ENCODE results near the gene ANKRD11.
"Not testable (repeated sequence)": the region's sequence is repeated elsewhere in the genome, so short reads cannot be mapped to it uniquely, and the experiment has no call there.

The ANKRD11 gene

GRCh38 chr16:89328412-89329400 lies 161.7 kb downstream of the ANKRD11 start:
- not testable (repeated sequence) for H3K9me3 ChIP-seq (ENCODE audit: control insufficient read depth, low read length); H3K27ac ChIP-seq (ENCODE audit: insufficient read depth, low read length, poor library complexity, severe bottlenecking); H3K4me3 ChIP-seq (ENCODE audit: insufficient read depth, low read depth, low read length, poor library complexity, severe bottlenecking); H3K27me3 ChIP-seq (replicated peaks; ENCODE audit: control insufficient read depth, insufficient read depth, low read length, poor library complexity, severe bottlenecking); H3K36me3 ChIP-seq (ENCODE audit: control insufficient read depth, insufficient read depth, low read length); DNase-seq
- peaks cover 47% of the 10 kb centered on the region for H3K4me1 ChIP-seq (ENCODE audit: control insufficient read depth, insufficient read depth, low read length, poor library complexity, severe bottlenecking)

- H3K27me3 ChIP-seq (replicated peaks; ENCODE audit: control insufficient read depth, insufficient read depth, low read length, poor library complexity, severe bottlenecking): no peaks in the 10 kb centered on the region
- peak overlapping the region; percentile 30 for H3K27ac ChIP-seq (ENCODE audit: insufficient read depth, low read length, poor library complexity, severe bottlenecking)
- DNase-seq: no peak
- no peaks in the 10 kb centered on the region for H3K36me3 ChIP-seq (ENCODE audit: control insufficient read depth, insufficient read depth, low read length)
- H3K9me3 ChIP-seq (ENCODE audit: control insufficient read depth, low read length): no peaks in the 10 kb centered on the region
- peaks cover 58% of the 10 kb centered on the region for H3K4me1 ChIP-seq (ENCODE audit: control insufficient read depth, insufficient read depth, low read length, poor library complexity, severe bottlenecking)
- H3K4me3 ChIP-seq (ENCODE audit: insufficient read depth, low read depth, low read length, poor library complexity, severe bottlenecking): no peak overlapping the region
Measured at GRCh38 chr16:89326721-89327120, 163.6 kb downstream of the ANKRD11 start.

GRCh38 chr16:89325861-89326471 lies 164.4 kb downstream of the ANKRD11 start:
- no peaks in the 10 kb centered on the region for H3K27me3 ChIP-seq (replicated peaks; ENCODE audit: control insufficient read depth, insufficient read depth, low read length, poor library complexity, severe bottlenecking)
- no peak overlapping the region for H3K4me3 ChIP-seq (ENCODE audit: insufficient read depth, low read depth, low read length, poor library complexity, severe bottlenecking)
- H3K27ac ChIP-seq (ENCODE audit: insufficient read depth, low read length, poor library complexity, severe bottlenecking): no peak overlapping the region
- H3K36me3 ChIP-seq (ENCODE audit: control insufficient read depth, insufficient read depth, low read length): no peaks in the 10 kb centered on the region
- no peak for DNase-seq
- peaks cover 57% of the 10 kb centered on the region for H3K4me1 ChIP-seq (ENCODE audit: control insufficient read depth, insufficient read depth, low read length, poor library complexity, severe bottlenecking)
- H3K9me3 ChIP-seq (ENCODE audit: control insufficient read depth, low read length): no peaks in the 10 kb centered on the region

- Histone ChIP-seq H3K4me1 (ENCODE audit: control insufficient read depth, insufficient read depth, low read length, poor library complexity, severe bottlenecking) (peaks cover 65% of the 10 kb centered on the region), H3K27ac (ENCODE audit: insufficient read depth, low read length, poor library complexity, severe bottlenecking) (no peak overlapping the region), H3K36me3 (ENCODE audit: control insufficient read depth, insufficient read depth, low read length) (peaks cover 4% of the 10 kb centered on the region), H3K9me3 (ENCODE audit: control insufficient read depth, low read length) (no peaks in the 10 kb centered on the region), H3K27me3 (replicated peaks; ENCODE audit: control insufficient read depth, insufficient read depth, low read length, poor library complexity, severe bottlenecking) (no peaks in the 10 kb centered on the region), H3K4me3 (ENCODE audit: insufficient read depth, low read depth, low read length, poor library complexity, severe bottlenecking) (no peak overlapping the region)
- DNase-seq: no peak
Measured at GRCh38 chr16:89324056-89325010, 166.0 kb downstream of the ANKRD11 start.

- Histone ChIP-seq H3K27me3 (replicated peaks; ENCODE audit: control insufficient read depth, insufficient read depth, low read length, poor library complexity, severe bottlenecking) (no peaks in the 10 kb centered on the region), H3K9me3 (ENCODE audit: control insufficient read depth, low read length) (no peaks in the 10 kb centered on the region), H3K4me1 (ENCODE audit: control insufficient read depth, insufficient read depth, low read length, poor library complexity, severe bottlenecking) (peaks cover 75% of the 10 kb centered on the region), H3K4me3 (ENCODE audit: insufficient read depth, low read depth, low read length, poor library complexity, severe bottlenecking) (no peak overlapping the region), H3K36me3 (ENCODE audit: control insufficient read depth, insufficient read depth, low read length) (peaks cover 4% of the 10 kb centered on the region), H3K27ac (ENCODE audit: insufficient read depth, low read length, poor library complexity, severe bottlenecking) (no peak overlapping the region)
- DNase-seq: no peak
Measured at GRCh38 chr16:89323120-89323960, 167.0 kb downstream of the ANKRD11 start.

GRCh38 chr16:89322321-89323119 lies 167.8 kb downstream of the ANKRD11 start:
- no peaks in the 10 kb centered on the region for H3K9me3 ChIP-seq (ENCODE audit: control insufficient read depth, low read length)
- peaks cover 4% of the 10 kb centered on the region for H3K36me3 ChIP-seq (ENCODE audit: control insufficient read depth, insufficient read depth, low read length)
- DNase-seq: no peak
- no peak overlapping the region for H3K27ac ChIP-seq (ENCODE audit: insufficient read depth, low read length, poor library complexity, severe bottlenecking)
- H3K4me3 ChIP-seq (ENCODE audit: insufficient read depth, low read depth, low read length, poor library complexity, severe bottlenecking): no peak overlapping the region
- H3K4me1 ChIP-seq (ENCODE audit: control insufficient read depth, insufficient read depth, low read length, poor library complexity, severe bottlenecking): peaks cover 82% of the 10 kb centered on the region
- H3K27me3 ChIP-seq (replicated peaks; ENCODE audit: control insufficient read depth, insufficient read depth, low read length, poor library complexity, severe bottlenecking): no peaks in the 10 kb centered on the region

GRCh38 chr16:89320782-89321501 lies 169.4 kb downstream of the ANKRD11 start:
- Histone ChIP-seq H3K27me3 (replicated peaks; ENCODE audit: control insufficient read depth, insufficient read depth, low read length, poor library complexity, severe bottlenecking) (no peaks in the 10 kb centered on the region), H3K4me1 (ENCODE audit: control insufficient read depth, insufficient read depth, low read length, poor library complexity, severe bottlenecking) (peaks cover 88% of the 10 kb centered on the region), H3K9me3 (ENCODE audit: control insufficient read depth, low read length) (no peaks in the 10 kb centered on the region), H3K27ac (ENCODE audit: insufficient read depth, low read length, poor library complexity, severe bottlenecking) (no peak overlapping the region), H3K4me3 (ENCODE audit: insufficient read depth, low read depth, low read length, poor library complexity, severe bottlenecking) (no peak overlapping the region), H3K36me3 (ENCODE audit: control insufficient read depth, insufficient read depth, low read length) (peaks cover 4% of the 10 kb centered on the region)
- DNase-seq: no peak

GRCh38 chr16:89319886-89320781 lies 170.2 kb downstream of the ANKRD11 start:
- DNase-seq: peak in 1 of 3 donors; percentile 25
- Histone ChIP-seq H3K4me3 (ENCODE audit: insufficient read depth, low read depth, low read length, poor library complexity, severe bottlenecking) (no peak overlapping the region), H3K9me3 (ENCODE audit: control insufficient read depth, low read length) (no peaks in the 10 kb centered on the region), H3K36me3 (ENCODE audit: control insufficient read depth, insufficient read depth, low read length) (peaks cover 4% of the 10 kb centered on the region), H3K4me1 (ENCODE audit: control insufficient read depth, insufficient read depth, low read length, poor library complexity, severe bottlenecking) (peaks cover 88% of the 10 kb centered on the region), H3K27me3 (replicated peaks; ENCODE audit: control insufficient read depth, insufficient read depth, low read length, poor library complexity, severe bottlenecking) (no peaks in the 10 kb centered on the region), H3K27ac (ENCODE audit: insufficient read depth, low read length, poor library complexity, severe bottlenecking) (no peak overlapping the region)

All from effector memory CD4-positive, alpha-beta T cell (primary cell).